K562 (cell line): ENCODE results near the gene EPO. TPM values are rescaled to one million over a fixed set of nuclear protein-coding genes. Genes with fewer than 3 reads are reported as not detected.
A peak's percentile ranks its signal among the peaks of the same experiment; 100 is the strongest.

Experiments
- ATF1 ChIP-seq, 2 experiments: fragments of 450-650 bp in 1 of 2; IDR thresholded peaks; 2 replicates each; pipeline ENCODE4 v1.6.1; 2016; ENCODE audit warnings: missing compliant biosample characterization in 1 of 2, missing genetic modification characterization in 1 of 2
- CCNT2 ChIP-seq: IDR thresholded peaks from 2 replicates; pipeline ENCODE4 v1.6.1; 2011; ENCODE audit warnings: borderline replicate concordance, low read depth, mild to moderate bottlenecking, moderate library complexity, mixed read lengths, low read length; ENCODE audit not compliant: insufficient read length; ENCODE audit errors: extremely low read depth
- E2F3 ChIP-seq: fragments of 250-450 bp; sonication (Bioruptor Pico); IDR thresholded peaks from 2 replicates; pipeline ENCODE4 v1.4.0; 2020; ENCODE audit warnings: mild to moderate bottlenecking
- ETS2 ChIP-seq: IDR thresholded peaks from 2 replicates; pipeline ENCODE4 v1.6.1; 2016; ENCODE audit warnings: borderline replicate concordance, missing genetic modification characterization, mild to moderate bottlenecking, moderate library complexity, missing compliant biosample characterization; ENCODE audit not compliant: poor library complexity, severe bottlenecking
- ETV6 ChIP-seq, 3 experiments: fragments of 150-350 bp in 1 of 3; sonication (generic) in 1 of 3; formaldehyde crosslinking in 1 of 3; IDR thresholded peaks; 2 replicates each; pipeline versions ENCODE4 v1.6.1 to v1.8.0; 2014 to 2022; ENCODE audit warnings: borderline replicate concordance in 2 of 3, low read depth in 2 of 3, antibody characterized with exemption in 1 of 3, low read length in 1 of 3, mild to moderate bottlenecking in 1 of 3, missing genetic modification reagents in 1 of 3
- HNRNPK ChIP-seq: fragments of 200-400 bp; formaldehyde crosslinking; IDR thresholded peaks from one replicate; pipeline ENCODE4 v1.6.1; 2018; ENCODE audit warnings: mild to moderate bottlenecking, low read depth, low read length; ENCODE audit not compliant: poor library complexity, severe bottlenecking
- LARP7 ChIP-seq: fragments of 450-650 bp; IDR thresholded peaks from 2 replicates; pipeline ENCODE4 v1.6.1; 2016
- NR2C2 ChIP-seq, 2 experiments: fragments of 200-800 bp in 1 of 2; sonication (Bioruptor generic) in 1 of 2; sonication (generic) in 1 of 2; formaldehyde crosslinking in 1 of 2; IDR thresholded peaks; 2 replicates each; pipeline versions ENCODE4 v1.6.1 to v1.8.0; 2016 to 2022; ENCODE audit warnings: mild to moderate bottlenecking in 1 of 2, missing compliant biosample characterization in 1 of 2, missing genetic modification characterization in 1 of 2, missing genetic modification reagents in 1 of 2
- SAFB ChIP-seq: fragments of 200-400 bp; formaldehyde crosslinking; IDR thresholded peaks from 2 replicates; pipeline ENCODE4 v1.6.1; 2017; ENCODE audit warnings: low read depth, low read length, borderline replicate concordance
- TBP ChIP-seq: optimal IDR thresholded peaks from 2 replicates; pipeline ENCODE3; 2011; ENCODE audit warnings: low read depth, low read length, improper control_type of control experiment
- TCF7 ChIP-seq: sonication (generic); IDR thresholded peaks from 2 replicates; pipeline ENCODE4 v1.6.1; 2016; ENCODE audit warnings: antibody characterized with exemption, borderline replicate concordance
- TEAD1 ChIP-seq, 2 experiments: fragments of 450-650 bp in 1 of 2; sonication (generic) in 1 of 2; formaldehyde crosslinking; IDR thresholded peaks; 2 replicates each; pipeline versions ENCODE4 v1.4.0 to v1.8.0; 2020 to 2022; ENCODE audit warnings: mild to moderate bottlenecking in 2 of 2, missing genetic modification reagents in 1 of 2
- ZBTB7A ChIP-seq: IDR thresholded peaks from 2 replicates; pipeline ENCODE4 v1.6.1; 2011; ENCODE audit warnings: low read depth, mild to moderate bottlenecking, low read length, moderate library complexity, borderline replicate concordance; ENCODE audit not compliant: control insufficient read depth
- ZFP1 ChIP-seq: fragments of 450-650 bp; formaldehyde crosslinking; IDR thresholded peaks from 2 replicates; pipeline ENCODE4 v1.4.0; 2020; ENCODE audit warnings: mild to moderate bottlenecking, mixed read lengths
- ZNF436 ChIP-seq: fragments of 250-450, 450-650 bp; sonication (Bioruptor Pico); formaldehyde crosslinking; IDR thresholded peaks from 2 replicates; pipeline ENCODE4 v1.7.0; 2020; ENCODE audit warnings: mild to moderate bottlenecking
- ZNF785 ChIP-seq: fragments of 250-450 bp; sonication (Bioruptor Pico); IDR thresholded peaks from 2 replicates; pipeline ENCODE4 v1.4.0; 2020; ENCODE audit warnings: mild to moderate bottlenecking
- polyA plus RNA-seq, 8 experiments: library from polyadenylated mRNA; depleted of rRNA in 4 of 8; stranded (reverse) in 5 of 8; unstranded in 3 of 8; fragments of >200 nt; fragmentation: Nextera tagmentation in 2 of 8; fragmentation: Illumina TruSeq in 1 of 8; extraction: Ambion mirVana in 2 of 8; extraction: Trizol in 1 of 8; gene quantifications; 2 replicates each; pipeline versions ENCODE4 v1.2.1 to v1.2.3, GENCODE V29; 2011 to 2014; ENCODE audit warnings: inconsistent platforms in 1 of 8, missing spikeins in 1 of 8
- total RNA-seq, 7 experiments: library from RNA; depleted of rRNA in 6 of 7; stranded (reverse); fragments of >200 nt in 6 of 7; fragmentation: Illumina TruSeq in 2 of 7; extraction: Trizol in 2 of 7; gene quantifications; 2 replicates each; pipeline versions ENCODE4 v1.2.1 to v1.2.3, GENCODE V29; 2011 to 2021; ENCODE audit warnings: low replicate concordance in 1 of 7
- TF ChIP-seq, protein P1 (sequence below): fragments of 250-450 bp; sonication (Bioruptor Pico); IDR thresholded peaks from 2 replicates; pipeline ENCODE4 v1.8.0; 2021; ENCODE audit warnings: moderate library complexity, mild to moderate bottlenecking, inconsistent platforms
- TF ChIP-seq, protein P2 (sequence below): sonication (generic); formaldehyde crosslinking; IDR thresholded peaks from 2 replicates; pipeline ENCODE4 v1.9.0; 2022; ENCODE audit warnings: mild to moderate bottlenecking, missing genetic modification reagents
- TF ChIP-seq, protein P3 (sequence below): fragments of 250-450 bp; sonication (Bioruptor Pico); IDR thresholded peaks from 2 replicates; pipeline ENCODE4 v1.8.0; 2021; ENCODE audit warnings: borderline replicate concordance, mild to moderate bottlenecking, moderate library complexity; ENCODE audit not compliant: poor library complexity, severe bottlenecking
- TF ChIP-seq, protein P4 (sequence below): sonication (generic); formaldehyde crosslinking; IDR thresholded peaks from 2 replicates; pipeline ENCODE4 v1.9.0; 2022; ENCODE audit warnings: mild to moderate bottlenecking, missing genetic modification reagents
- TF ChIP-seq, protein P5 (sequence below): sonication (generic); formaldehyde crosslinking; IDR thresholded peaks from 2 replicates; pipeline ENCODE4 v1.8.1; 2023; ENCODE audit warnings: mild to moderate bottlenecking, missing genetic modification reagents

The EPO gene
- total and polyA plus RNA-seq, 9 of the 15 experiments (the other 6 are each of a cell fraction or from before 2014, with no cell fraction given), result 0.06 to 0.41 (median 0.07) TPM; not detected in 6

DNA sequence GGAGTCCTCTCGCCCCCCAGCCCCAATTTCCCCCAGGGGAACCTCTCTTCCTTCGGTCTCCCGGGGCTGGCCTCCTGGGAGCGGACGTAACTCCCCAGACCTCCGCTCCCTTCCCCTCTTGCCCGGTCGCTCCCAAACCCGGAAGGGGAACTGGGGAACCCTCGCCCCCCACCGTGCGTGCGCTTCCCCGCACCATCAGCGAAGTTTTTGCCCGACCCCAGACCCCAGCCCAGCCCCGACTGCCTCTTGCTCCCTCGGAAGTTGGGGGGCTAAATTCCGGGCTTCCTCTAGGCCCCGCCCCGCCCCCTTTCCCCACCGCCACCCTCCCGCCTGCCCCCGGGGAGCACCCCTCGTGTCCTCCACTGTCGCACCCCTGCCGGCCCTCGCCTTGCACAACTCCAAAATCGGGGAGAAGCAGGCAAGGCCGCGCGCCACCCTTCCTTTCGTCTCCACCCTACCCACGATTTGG is 46.3 kb upstream of the EPO start (continued):
- TF ChIP-seq, protein P1, sequence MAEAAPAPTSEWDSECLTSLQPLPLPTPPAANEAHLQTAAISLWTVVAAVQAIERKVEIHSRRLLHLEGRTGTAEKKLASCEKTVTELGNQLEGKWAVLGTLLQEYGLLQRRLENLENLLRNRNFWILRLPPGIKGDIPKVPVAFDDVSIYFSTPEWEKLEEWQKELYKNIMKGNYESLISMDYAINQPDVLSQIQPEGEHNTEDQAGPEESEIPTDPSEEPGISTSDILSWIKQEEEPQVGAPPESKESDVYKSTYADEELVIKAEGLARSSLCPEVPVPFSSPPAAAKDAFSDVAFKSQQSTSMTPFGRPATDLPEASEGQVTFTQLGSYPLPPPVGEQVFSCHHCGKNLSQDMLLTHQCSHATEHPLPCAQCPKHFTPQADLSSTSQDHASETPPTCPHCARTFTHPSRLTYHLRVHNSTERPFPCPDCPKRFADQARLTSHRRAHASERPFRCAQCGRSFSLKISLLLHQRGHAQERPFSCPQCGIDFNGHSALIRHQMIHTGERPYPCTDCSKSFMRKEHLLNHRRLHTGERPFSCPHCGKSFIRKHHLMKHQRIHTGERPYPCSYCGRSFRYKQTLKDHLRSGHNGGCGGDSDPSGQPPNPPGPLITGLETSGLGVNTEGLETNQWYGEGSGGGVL (CRISPR knock-in tag), result no peak
- TF ChIP-seq TCF7, result no peak
- no peak for TF ChIP-seq ATF1 (CRISPR knock-in tag; IDR thresholded peaks at IDR 0.05)
- no peak for TF ChIP-seq ATF1 (tag; IDR thresholded peaks at IDR 0.05)
- no peak for TF ChIP-seq ZBTB7A
- no peak for TF ChIP-seq E2F3 (CRISPR knock-in tag)
- TF ChIP-seq, protein P2, sequence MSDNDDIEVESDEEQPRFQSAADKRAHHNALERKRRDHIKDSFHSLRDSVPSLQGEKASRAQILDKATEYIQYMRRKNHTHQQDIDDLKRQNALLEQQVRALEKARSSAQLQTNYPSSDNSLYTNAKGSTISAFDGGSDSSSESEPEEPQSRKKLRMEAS (CRISPR knock-in tag), result no peak
- no peak for TF ChIP-seq HNRNPK
- TF ChIP-seq CCNT2, result no peak
- TF ChIP-seq, protein P3, sequence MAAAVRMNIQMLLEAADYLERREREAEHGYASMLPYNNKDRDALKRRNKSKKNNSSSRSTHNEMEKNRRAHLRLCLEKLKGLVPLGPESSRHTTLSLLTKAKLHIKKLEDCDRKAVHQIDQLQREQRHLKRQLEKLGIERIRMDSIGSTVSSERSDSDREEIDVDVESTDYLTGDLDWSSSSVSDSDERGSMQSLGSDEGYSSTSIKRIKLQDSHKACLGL (CRISPR knock-in tag), result no peak
- no peak; the same call in 1 of the 2 replicates for TF ChIP-seq NR2C2 (CRISPR knock-in tag; IDR thresholded peaks at IDR 0.05)
- 0 out of 2 replicates have a peak, but pooled peaks have one; percentile 12 for TF ChIP-seq NR2C2 (tag; IDR thresholded peaks at IDR 0.05)
- no peak for TF ChIP-seq ETS2 (tag)
- TF ChIP-seq LARP7, result no peak
- no peak for TF ChIP-seq TBP
- TF ChIP-seq ETV6 (IDR thresholded peaks at IDR 0.05; ENCODE audit: borderline replicate concordance in 1 of 2, low read depth in 2 of 2, low read length in 1 of 2), result no peak; a peak in 1 of 4 replicates
- TF ChIP-seq ETV6 (CRISPR knock-in tag; IDR thresholded peaks at IDR 0.05; ENCODE audit: borderline replicate concordance), result no peak
- TF ChIP-seq ZNF785 (CRISPR knock-in tag), result no peak
- TF ChIP-seq ZFP1 (CRISPR knock-in tag), result no peak
- TF ChIP-seq, protein P4, sequence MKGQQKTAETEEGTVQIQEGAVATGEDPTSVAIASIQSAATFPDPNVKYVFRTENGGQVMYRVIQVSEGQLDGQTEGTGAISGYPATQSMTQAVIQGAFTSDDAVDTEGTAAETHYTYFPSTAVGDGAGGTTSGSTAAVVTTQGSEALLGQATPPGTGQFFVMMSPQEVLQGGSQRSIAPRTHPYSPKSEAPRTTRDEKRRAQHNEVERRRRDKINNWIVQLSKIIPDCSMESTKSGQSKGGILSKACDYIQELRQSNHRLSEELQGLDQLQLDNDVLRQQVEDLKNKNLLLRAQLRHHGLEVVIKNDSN, result no peak
- TF ChIP-seq, protein P5, sequence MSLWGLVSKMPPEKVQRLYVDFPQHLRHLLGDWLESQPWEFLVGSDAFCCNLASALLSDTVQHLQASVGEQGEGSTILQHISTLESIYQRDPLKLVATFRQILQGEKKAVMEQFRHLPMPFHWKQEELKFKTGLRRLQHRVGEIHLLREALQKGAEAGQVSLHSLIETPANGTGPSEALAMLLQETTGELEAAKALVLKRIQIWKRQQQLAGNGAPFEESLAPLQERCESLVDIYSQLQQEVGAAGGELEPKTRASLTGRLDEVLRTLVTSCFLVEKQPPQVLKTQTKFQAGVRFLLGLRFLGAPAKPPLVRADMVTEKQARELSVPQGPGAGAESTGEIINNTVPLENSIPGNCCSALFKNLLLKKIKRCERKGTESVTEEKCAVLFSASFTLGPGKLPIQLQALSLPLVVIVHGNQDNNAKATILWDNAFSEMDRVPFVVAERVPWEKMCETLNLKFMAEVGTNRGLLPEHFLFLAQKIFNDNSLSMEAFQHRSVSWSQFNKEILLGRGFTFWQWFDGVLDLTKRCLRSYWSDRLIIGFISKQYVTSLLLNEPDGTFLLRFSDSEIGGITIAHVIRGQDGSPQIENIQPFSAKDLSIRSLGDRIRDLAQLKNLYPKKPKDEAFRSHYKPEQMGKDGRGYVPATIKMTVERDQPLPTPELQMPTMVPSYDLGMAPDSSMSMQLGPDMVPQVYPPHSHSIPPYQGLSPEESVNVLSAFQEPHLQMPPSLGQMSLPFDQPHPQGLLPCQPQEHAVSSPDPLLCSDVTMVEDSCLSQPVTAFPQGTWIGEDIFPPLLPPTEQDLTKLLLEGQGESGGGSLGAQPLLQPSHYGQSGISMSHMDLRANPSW, result no peak
- no peak for TF ChIP-seq TEAD1 (CRISPR knock-in tag; IDR thresholded peaks at IDR 0.05)
- TF ChIP-seq SAFB, result no peak
- no peak for TF ChIP-seq ZNF436 (CRISPR knock-in tag)
